ENCODE results near the gene IQCE.

Gene IQCE

GRCh38 chr7:2635810-2636701 lies 77.3 kb downstream of the IQCE start:
- DNase-seq: no peak

GRCh38 chr7:2637066-2637471 lies 78.3 kb downstream of the IQCE start:
- no peak for DNase-seq

GRCh38 chr7:2637505-2638223 lies 78.9 kb downstream of the IQCE start:
- no peak for DNase-seq

- peak; percentile 90 for DNase-seq
Measured at GRCh38 chr7:2638224-2638991, 79.6 kb downstream of the IQCE start.

- no peak for DNase-seq
Measured at GRCh38 chr7:2639181-2639681, 80.5 kb downstream of the IQCE start.

- no peak for DNase-seq
Measured at GRCh38 chr7:2639695-2640481, 81.1 kb downstream of the IQCE start.

- DNase-seq: no peak
Measured at GRCh38 chr7:2640482-2640830, 81.7 kb downstream of the IQCE start.

- no peak for DNase-seq
Measured at GRCh38 chr7:2640846-2641316, 82.1 kb downstream of the IQCE start.

- DNase-seq: peak; percentile 92
Measured at GRCh38 chr7:2641406-2642393, 82.9 kb downstream of the IQCE start.

- no peak for DNase-seq
Measured at GRCh38 chr7:2643386-2644219, 84.8 kb downstream of the IQCE start.

- no peak for DNase-seq
Measured at GRCh38 chr7:2644220-2644561, 85.4 kb downstream of the IQCE start.

GRCh38 chr7:2644562-2645273 lies 85.9 kb downstream of the IQCE start:
- DNase-seq: no peak

GRCh38 chr7:2645274-2645868 lies 86.6 kb downstream of the IQCE start:
- peak; percentile 47 for DNase-seq

GRCh38 chr7:2646336-2646679 lies 87.5 kb downstream of the IQCE start:
- DNase-seq: no peak

- no peak for DNase-seq
Measured at GRCh38 chr7:2646680-2647571, 88.1 kb downstream of the IQCE start.

GRCh38 chr7:2647594-2648172 lies 88.9 kb downstream of the IQCE start:
- no peak for DNase-seq

- DNase-seq: no peak
Measured at GRCh38 chr7:2649139-2649838, 90.5 kb downstream of the IQCE start.

Measured in fibroblast of skin of scalp (primary cell).